ENCODE measurements around the gene HSP90AB1.

HSP90AB1 gene

GRCh38 chr6:44235891-44236516, 10.9 kb upstream of the HSP90AB1 start:
- DNase-seq (ENCODE audit: low spot score) = no peak

DNA sequence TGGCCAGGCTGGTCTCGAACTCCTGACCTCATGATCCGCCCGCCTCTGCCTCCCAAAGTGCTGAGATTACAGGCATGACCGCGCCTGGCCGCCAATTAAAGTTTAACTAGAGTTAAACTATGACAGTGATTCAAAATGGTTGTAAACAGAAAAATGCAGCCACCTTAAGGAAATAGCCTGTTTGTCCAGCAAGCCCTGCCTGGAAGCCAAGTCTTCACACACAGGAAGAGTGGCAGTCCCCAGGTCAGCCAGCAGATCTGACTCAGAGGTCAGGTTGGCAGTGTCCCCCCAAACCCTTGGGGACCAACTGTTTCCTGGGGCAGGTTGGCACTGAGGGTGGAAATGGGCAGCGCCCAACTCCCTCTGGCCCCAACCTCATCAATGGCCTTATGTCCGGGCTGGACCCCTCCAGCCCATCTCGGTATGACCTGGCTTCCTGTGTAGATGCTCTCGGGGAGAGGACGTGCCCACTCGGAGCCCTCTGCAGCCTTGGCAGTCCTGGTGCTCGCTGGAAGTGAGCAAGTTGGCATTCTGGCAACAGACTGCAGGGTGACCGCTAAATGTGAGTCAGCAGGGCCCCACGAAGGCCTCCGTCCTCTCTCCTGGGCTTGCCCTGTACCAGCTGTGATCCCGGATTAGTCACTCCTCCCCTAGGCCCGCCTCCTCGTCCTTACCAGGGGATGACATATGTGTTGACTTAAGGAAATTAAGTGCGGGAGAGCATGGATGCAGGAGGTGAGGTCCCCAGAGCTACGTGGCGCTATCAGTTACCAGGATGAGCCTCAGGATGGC, 9.7 kb upstream of the HSP90AB1 start:
- DNase-seq (ENCODE audit: low spot score) = peak; percentile 83

- DNase-seq (ENCODE audit: low spot score) = peak; percentile 70
Observed at GRCh38 chr6:44237813-44238433, 9.0 kb upstream of the HSP90AB1 start.

DNA sequence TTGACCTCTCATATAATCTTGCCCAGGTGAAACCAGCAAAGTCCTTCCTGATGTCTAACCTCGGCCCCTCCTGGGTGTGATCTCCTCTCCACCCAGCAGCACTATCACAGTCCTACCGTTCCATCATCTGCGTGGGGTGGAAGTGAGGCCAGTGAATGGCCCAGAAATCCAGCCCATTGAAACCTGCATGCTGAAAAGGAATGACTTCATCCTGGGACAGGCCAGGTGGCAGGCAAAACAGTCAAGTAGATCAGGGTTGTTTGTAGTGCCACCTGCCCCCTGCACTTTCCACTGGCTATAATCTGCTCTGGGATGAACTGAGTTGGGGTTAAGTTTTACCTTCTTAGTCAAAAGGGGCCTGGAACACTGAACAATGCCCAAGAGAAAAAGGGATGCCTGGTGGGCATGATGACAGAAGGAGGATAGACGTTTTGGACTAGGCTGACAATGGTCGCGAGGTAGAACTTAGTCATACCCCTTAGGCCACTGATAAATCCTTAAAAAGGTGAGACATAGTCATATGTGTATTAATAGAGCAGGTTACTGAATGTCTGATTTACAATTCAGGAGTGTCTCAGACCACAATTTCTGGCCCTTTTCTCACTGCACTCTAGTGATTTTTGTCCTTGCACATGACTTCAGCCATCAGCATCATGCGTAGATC, 8.1 kb upstream of the HSP90AB1 start:
- DNase-seq (ENCODE audit: low spot score) = no peak

- DNase-seq (ENCODE audit: low spot score) = no peak
Observed at GRCh38 chr6:44243345-44243744, 3.6 kb upstream of the HSP90AB1 start.

- no peak for DNase-seq (ENCODE audit: low spot score)
Observed at GRCh38 chr6:44245391-44245911, 1.4 kb upstream of the HSP90AB1 start.

GRCh38 chr6:44245912-44246662, 814 bp upstream of the HSP90AB1 start:
- DNase-seq (ENCODE audit: low spot score) = peak; percentile 88

- peak; percentile 53 for DNase-seq (ENCODE audit: low spot score)
Observed at GRCh38 chr6:44247338-44248302, 719 bp downstream of the HSP90AB1 start.

- no peak for DNase-seq (ENCODE audit: low spot score)
Observed at GRCh38 chr6:44248579-44248978, 1.7 kb downstream of the HSP90AB1 start.

- no peak for DNase-seq (ENCODE audit: low spot score)
Observed at GRCh38 chr6:44249082-44249748, 2.3 kb downstream of the HSP90AB1 start.

GRCh38 chr6:44250067-44250717, 3.3 kb downstream of the HSP90AB1 start:
- DNase-seq (ENCODE audit: low spot score) = no peak

DNA sequence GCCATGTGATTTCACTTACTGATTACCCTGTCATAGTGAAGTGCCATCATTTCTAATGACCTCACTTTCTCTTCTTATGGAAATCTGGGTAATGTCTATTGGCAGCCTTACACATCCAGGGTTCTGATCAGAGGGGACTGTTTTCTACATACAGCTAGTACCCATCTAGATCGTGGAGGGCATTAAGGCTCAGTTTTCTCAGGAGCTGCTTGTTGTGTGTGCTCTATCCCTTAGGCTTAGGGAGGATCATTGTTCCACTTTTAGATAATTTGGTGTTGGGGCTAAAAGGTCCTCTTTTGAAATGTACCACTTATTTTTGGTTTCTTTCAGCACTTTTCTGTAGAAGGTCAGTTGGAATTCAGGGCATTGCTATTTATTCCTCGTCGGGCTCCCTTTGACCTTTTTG, 3.8 kb downstream of the HSP90AB1 start:
- no peak for DNase-seq (ENCODE audit: low spot score)

DNA sequence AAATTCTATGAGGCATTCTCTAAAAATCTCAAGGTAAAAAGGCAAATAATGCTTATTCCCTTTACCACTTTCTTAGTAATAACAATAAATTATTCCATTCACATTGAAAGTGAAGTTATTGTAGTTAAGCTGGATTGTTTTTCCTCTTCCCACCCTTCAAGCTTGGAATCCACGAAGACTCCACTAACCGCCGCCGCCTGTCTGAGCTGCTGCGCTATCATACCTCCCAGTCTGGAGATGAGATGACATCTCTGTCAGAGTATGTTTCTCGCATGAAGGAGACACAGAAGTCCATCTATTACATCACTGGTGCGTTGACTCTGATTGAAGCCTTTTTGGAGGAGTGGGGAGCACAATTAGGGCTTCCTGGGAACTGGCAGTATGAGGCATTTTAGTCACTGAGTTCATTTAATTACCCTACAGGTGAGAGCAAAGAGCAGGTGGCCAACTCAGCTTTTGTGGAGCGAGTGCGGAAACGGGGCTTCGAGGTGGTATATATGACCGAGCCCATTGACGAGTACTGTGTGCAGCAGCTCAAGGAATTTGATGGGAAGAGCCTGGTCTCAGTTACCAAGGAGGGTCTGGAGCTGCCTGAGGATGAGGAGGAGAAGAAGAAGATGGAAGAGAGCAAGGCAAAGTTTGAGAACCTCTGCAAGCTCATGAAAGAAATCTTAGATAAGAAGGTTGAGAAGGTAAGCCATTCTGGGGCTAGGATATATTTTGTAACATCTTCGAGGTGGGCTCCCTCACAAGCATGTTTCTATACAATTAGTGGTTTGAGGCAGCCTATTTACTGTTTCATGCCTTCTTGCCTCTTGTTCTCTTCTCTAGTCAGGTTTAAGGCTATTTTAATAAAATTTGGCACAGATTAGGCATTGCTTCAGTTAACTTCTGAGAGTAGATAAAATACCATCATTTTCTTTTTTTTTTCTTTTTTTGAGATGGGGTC, 4.9 kb downstream of the HSP90AB1 start:
- no peak for DNase-seq (ENCODE audit: low spot score)

DNA sequence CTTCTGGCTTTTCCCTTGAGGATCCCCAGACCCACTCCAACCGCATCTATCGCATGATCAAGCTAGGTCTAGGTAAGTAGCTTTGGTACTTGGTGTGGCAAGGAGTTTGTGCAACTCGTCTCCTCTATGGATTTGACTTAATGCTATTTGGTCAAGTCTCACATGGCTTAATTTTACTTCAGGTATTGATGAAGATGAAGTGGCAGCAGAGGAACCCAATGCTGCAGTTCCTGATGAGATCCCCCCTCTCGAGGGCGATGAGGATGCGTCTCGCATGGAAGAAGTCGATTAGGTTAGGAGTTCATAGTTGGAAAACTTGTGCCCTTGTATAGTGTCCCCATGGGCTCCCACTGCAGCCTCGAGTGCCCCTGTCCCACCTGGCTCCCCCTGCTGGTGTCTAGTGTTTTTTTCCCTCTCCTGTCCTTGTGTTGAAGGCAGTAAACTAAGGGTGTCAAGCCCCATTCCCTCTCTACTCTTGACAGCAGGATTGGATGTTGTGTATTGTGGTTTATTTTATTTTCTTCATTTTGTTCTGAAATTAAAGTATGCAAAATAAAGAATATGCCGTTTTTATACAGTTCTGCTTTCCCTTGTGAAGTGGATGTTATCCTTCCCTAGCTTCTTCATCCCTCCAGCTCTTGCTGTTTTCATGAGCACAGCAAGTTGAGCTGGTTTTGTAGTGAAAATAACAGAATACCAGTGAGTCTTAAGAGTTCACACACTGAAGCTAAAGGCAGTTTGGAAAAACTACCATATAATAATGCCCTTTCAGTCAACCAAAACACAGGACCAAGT, 6.6 kb downstream of the HSP90AB1 start:
- peak; percentile 70 for DNase-seq (ENCODE audit: low spot score)

DNA sequence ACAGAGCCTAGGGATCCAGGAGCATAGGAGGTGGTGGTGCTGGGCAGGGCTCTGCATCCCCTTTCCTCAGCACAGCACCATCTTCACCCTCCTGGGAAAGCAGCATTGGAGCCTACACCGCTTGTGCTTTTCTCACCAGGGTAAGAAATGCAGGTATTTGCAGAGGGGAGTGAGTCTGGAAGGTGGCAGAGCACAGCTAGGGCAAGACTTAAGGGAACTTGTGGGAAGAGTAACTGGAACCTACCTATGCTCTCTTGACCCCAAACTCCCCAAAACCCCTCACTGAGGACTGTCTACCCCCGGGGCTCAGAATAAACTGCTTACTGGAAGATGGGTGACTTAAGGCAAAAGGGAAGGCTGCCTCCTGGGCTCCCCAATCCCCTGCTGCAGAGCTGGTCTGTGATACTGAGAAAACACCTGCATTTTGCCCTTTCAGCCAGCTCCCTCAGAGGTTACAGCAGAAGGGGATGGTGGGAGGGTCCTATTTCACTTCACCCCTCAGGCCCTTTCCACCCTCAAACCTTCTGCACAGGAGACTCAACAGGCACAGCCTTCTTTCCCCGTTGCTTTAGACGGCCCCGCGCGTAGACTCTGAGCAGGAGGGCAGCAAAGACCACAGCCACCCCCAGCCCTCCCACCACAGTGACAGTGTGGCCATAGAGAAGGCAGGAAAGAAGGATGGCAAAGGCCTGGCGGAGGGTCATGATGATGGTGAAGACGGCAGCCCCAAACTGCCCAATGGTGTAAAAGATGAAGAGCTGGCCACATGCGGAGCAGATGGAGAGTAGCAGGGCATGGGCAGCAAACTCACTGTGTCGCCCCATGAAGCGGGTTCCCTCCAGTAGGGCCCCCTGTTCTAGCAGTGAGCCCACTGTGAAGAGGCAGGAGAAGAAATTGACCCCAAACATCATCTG, 7.5 kb downstream of the HSP90AB1 start:
- DNase-seq (ENCODE audit: low spot score) = peak; percentile 50

GRCh38 chr6:44255105-44255808, 8.4 kb downstream of the HSP90AB1 start:
- DNase-seq (ENCODE audit: low spot score) = peak; percentile 60

All from cerebellar cortex (tissue), 1 donor.